Measurements from ENCODE around the gene ARHGAP28.

ARHGAP28 gene

DNA sequence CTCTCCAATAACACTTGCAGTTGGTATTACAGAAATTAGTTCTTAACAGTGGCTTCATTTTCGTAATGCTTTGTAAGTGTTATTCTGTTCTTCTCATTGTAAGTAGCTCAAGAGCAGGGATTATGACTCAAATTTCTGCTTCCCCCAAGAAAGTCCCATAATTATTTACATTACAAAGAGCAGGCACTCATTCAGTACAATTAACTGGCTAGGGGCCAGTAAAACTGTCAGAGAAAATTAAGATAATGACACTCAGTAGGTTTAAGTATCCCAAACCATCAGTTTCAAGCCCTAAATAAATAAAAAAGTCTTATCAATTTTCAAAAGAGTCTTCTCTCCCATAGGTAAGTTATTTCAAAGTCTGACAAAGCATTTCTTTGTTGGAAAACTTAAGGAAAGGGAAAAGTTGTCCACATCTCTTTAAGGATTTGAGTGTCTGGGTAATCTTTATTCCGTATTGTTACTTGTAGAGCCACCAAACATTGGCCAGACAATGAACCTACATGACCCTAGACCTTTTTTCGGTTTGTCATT is 137.1 kb downstream of the ARHGAP28 start:
- H3K36me3 ChIP-seq (ENCODE audit: control insufficient read depth, insufficient read depth, low read length) = no peaks in the 10 kb centered on the region
- H3K4me3 ChIP-seq (replicated peaks; ENCODE audit: low read depth, low read length) = no peak overlapping the region
- no peak for DNase-seq (ENCODE audit: extremely low read depth, insufficient read length)
- TF ChIP-seq, protein P1, sequence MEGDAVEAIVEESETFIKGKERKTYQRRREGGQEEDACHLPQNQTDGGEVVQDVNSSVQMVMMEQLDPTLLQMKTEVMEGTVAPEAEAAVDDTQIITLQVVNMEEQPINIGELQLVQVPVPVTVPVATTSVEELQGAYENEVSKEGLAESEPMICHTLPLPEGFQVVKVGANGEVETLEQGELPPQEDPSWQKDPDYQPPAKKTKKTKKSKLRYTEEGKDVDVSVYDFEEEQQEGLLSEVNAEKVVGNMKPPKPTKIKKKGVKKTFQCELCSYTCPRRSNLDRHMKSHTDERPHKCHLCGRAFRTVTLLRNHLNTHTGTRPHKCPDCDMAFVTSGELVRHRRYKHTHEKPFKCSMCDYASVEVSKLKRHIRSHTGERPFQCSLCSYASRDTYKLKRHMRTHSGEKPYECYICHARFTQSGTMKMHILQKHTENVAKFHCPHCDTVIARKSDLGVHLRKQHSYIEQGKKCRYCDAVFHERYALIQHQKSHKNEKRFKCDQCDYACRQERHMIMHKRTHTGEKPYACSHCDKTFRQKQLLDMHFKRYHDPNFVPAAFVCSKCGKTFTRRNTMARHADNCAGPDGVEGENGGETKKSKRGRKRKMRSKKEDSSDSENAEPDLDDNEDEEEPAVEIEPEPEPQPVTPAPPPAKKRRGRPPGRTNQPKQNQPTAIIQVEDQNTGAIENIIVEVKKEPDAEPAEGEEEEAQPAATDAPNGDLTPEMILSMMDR (IDR thresholded peaks at IDR 0.05; ENCODE audit: insufficient read depth, low read length, poor library complexity, severe bottlenecking) = no peak
- no peaks in the 10 kb centered on the region for H3K27me3 ChIP-seq (replicated peaks; ENCODE audit: control insufficient read depth, insufficient read depth, low read length)

- H3K27me3 ChIP-seq (replicated peaks; ENCODE audit: control insufficient read depth, insufficient read depth, low read length) = no peaks in the 10 kb centered on the region; the same call in 1 of the 2 replicates
- no peak for DNase-seq (ENCODE audit: extremely low read depth, insufficient read length)
- TF ChIP-seq, protein P1 (IDR thresholded peaks at IDR 0.05; ENCODE audit: insufficient read depth, low read length, poor library complexity, severe bottlenecking) = no peak
- no peaks in the 10 kb centered on the region for H3K36me3 ChIP-seq (ENCODE audit: control insufficient read depth, insufficient read depth, low read length)
- H3K4me3 ChIP-seq (replicated peaks; ENCODE audit: low read depth, low read length) = no peak overlapping the region
These were observed 138.5 kb downstream of the ARHGAP28 start for GRCh38 chr18:6868033-6868432.

GRCh38 chr18:6871566-6871965 is 142.1 kb downstream of the ARHGAP28 start:
- Histone ChIP-seq H3K27me3 (replicated peaks; ENCODE audit: control insufficient read depth, insufficient read depth, low read length) (no peaks in the 10 kb centered on the region; the same call in 1 of the 2 replicates), H3K4me3 (replicated peaks; ENCODE audit: low read depth, low read length) (no peak overlapping the region), H3K36me3 (ENCODE audit: control insufficient read depth, insufficient read depth, low read length) (no peaks in the 10 kb centered on the region)
- no peak for DNase-seq (ENCODE audit: extremely low read depth, insufficient read length)
- TF ChIP-seq, protein P1 (IDR thresholded peaks at IDR 0.05; ENCODE audit: insufficient read depth, low read length, poor library complexity, severe bottlenecking) = no peak

DNA sequence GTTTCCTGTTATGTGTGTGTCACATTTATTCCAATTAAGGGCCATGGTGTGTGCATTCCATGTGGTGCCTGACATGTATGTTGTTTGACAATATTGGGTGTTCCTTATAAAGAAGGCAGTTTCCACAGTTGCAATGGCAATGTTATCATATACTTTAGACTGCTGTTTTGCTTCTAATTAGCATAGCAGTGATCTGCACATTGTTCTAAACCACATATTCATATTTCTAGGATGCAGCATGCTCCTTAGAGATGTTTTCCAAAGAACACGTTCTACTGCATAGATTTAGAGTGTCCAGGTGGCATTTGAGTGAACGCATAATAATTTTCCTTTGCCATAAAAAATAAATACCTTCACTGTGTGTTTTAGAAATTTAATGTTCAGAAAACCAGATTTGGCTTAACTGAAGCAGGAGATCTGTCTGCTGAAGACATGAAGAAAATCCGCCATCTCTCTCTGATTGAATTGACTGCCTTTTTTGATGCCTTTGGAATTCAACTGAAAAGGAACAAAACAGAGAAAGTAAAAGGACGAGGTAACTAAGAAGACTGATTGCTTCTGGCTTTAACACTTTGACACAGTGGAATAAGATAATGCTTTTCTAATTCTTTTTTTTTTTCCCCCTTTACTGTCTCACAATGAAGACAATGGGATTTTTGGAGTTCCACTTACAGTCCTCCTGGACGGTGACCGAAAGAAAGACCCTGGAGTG is 143.7 kb downstream of the ARHGAP28 start:
- no peak for DNase-seq (ENCODE audit: extremely low read depth, insufficient read length)
- no peaks in the 10 kb centered on the region; the same call in 1 of the 2 replicates for H3K27me3 ChIP-seq (replicated peaks; ENCODE audit: control insufficient read depth, insufficient read depth, low read length)
- TF ChIP-seq, protein P1 (IDR thresholded peaks at IDR 0.05; ENCODE audit: insufficient read depth, low read length, poor library complexity, severe bottlenecking) = no peak
- H3K4me3 ChIP-seq (replicated peaks; ENCODE audit: low read depth, low read length) = no peak overlapping the region
- no peaks in the 10 kb centered on the region for H3K36me3 ChIP-seq (ENCODE audit: control insufficient read depth, insufficient read depth, low read length)

DNA sequence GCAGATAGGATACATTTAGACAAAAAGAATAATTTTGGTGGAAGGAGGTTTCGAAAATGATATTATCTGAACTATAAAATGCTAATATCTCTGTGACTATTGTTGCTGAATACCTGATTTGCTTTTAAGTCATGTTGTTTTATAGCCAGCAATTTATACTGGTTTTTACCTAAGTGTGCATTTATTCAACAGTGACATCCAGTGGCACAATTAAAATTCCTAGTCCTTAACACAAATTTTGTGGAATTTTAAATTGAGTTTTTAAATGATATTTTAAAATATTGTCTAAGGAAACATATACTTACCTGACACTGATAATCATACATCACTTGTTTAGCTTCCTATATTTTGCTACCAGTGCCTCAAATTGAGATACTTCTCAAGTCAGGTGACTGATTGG is 144.8 kb downstream of the ARHGAP28 start:
- TF ChIP-seq, protein P1 (IDR thresholded peaks at IDR 0.05; ENCODE audit: insufficient read depth, low read length, poor library complexity, severe bottlenecking) = no peak
- H3K27me3 ChIP-seq (replicated peaks; ENCODE audit: control insufficient read depth, insufficient read depth, low read length) = no peaks in the 10 kb centered on the region; the same call in 1 of the 2 replicates
- H3K36me3 ChIP-seq (ENCODE audit: control insufficient read depth, insufficient read depth, low read length) = no peaks in the 10 kb centered on the region
- no peak overlapping the region for H3K4me3 ChIP-seq (replicated peaks; ENCODE audit: low read depth, low read length)
- no peak for DNase-seq (ENCODE audit: extremely low read depth, insufficient read length)

Measured in GM06990 (cell line).